GM18508 (cell line): ENCODE measurements around the gene KLHDC7B.

Experiments used
- ATAC-seq: cut with Tn5 transposase; IDR thresholded peaks from one replicate; pipeline ENCODE4 v1.9.1; 2021; ENCODE audit warnings: moderate number of reproducible peaks; ENCODE audit not compliant: insufficient read depth, unreplicated experiment

KLHDC7B gene

DNA sequence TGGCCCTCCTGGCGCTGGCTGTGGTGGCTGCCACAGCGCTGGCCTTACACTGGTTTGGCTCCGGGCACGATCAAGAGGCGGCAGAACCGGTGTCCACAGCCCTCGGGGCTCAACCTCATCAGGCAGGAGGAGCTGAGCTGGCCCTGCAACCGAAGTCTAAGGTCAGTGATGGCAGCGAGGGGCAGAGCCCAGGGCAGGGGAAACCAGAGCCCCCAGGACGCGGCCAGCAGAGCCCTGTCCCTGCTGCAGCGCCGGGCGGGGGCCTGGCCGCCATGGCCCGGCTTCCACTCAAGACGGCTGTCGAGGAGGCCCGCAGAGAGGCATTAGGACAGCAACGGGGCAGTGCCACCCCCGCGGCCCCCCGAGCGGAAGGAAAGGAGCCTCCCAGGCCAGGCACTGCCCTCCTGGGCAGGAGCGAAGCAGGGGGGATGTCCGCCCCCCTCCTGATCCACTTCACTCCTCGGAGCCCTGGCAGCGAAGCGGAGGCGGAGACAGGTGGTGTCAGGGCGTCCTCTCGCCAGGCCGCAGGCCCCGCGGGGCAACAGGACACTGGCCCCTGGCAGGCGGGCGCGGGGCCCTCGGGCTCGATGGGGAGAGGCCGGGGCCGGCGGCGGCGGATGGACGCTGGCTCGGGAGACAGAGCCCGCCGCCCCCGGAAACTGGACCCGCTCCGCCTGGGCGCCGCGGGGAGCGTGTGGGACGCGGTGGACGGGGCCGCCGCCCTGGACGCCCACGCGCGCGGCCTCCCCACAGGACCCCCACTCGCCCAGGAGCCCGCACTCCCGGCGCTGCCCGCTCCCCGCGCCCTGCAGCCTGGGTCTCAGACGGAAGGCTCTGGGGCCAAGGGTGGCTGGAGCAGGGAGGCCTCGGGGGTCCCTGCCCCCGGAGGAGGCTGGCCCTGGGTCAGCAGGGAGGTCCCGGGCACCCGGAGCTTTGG, 895 bp downstream of the KLHDC7B start:
- ATAC-seq: no peak

DNA sequence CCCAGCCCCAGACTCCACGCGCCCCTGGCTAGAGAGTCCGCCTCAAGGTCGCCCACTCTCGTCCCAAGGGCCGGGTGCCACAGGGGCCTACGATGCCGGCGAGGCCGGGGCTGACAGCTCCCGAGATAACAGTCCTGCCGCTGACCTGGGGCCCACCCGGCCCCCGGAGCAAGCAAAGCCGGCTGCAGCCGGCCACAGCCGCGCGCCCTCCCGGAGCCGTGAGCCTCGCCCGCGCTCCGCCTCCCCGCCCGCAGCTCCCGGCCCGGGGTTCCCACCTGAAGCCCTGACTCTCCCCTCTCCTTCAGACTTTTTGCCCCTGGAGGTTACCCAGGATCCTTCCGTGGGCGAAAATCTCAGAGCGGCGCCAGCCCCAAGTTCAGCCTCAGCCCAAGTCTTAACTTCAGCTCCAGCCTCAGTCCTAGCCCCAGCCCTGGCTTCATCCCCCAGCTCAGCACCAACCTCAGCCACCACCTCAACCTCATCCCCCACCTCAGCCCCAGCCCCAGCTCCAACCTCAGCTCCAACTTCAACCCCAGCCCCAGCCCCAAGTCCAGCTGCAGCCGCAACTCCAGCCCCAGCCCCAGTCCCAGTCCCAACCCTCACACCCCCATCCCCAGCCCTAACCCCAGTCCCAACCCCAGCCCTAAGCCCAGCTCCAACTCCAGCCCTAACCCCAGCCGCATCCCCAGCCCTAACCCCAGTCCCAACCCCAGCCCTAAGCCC, 1.7 kb downstream of the KLHDC7B start:
- no peak for ATAC-seq

DNA sequence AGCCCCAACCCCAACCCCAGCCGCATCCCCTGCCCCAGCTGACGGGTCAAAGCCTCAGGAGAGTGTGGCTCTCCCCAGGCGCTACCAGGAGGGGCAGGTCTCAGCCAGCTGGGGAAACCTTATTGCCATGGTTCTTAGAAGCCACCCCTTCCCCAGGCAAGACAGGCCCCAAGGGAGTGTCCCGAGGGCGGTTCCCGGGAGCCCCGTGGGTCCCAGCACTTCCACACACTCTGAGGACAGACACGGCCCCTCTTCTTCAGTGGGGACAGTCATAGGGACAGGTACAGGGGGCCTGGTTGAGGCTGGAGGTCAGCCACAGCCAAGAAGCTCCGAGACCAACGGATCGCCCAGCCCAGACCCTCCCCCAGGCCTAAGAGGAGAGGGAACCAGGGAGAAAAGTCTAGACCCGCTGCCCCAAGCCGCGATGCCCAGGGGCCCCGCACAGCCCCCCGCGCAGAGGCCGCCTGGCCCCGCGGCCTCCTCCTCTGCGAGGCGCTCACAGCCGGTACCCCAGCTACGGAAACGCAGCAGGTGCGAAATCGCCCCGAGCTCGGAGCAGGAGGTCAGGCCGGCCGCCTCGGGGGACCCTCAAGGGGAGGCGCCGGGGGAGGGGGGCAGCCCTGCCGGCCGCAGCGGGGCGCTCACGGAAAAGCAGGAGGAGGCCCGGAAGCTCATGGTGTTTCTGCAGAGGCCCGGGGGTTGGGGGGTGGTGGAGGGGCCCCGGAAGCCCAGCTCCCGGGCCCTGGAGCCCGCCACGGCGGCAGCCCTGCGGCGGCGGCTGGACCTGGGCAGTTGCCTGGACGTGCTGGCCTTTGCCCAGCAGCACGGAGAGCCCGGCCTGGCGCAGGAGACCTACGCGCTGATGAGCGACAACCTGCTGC, 2.6 kb downstream of the KLHDC7B start:
- ATAC-seq: no peak

DNA sequence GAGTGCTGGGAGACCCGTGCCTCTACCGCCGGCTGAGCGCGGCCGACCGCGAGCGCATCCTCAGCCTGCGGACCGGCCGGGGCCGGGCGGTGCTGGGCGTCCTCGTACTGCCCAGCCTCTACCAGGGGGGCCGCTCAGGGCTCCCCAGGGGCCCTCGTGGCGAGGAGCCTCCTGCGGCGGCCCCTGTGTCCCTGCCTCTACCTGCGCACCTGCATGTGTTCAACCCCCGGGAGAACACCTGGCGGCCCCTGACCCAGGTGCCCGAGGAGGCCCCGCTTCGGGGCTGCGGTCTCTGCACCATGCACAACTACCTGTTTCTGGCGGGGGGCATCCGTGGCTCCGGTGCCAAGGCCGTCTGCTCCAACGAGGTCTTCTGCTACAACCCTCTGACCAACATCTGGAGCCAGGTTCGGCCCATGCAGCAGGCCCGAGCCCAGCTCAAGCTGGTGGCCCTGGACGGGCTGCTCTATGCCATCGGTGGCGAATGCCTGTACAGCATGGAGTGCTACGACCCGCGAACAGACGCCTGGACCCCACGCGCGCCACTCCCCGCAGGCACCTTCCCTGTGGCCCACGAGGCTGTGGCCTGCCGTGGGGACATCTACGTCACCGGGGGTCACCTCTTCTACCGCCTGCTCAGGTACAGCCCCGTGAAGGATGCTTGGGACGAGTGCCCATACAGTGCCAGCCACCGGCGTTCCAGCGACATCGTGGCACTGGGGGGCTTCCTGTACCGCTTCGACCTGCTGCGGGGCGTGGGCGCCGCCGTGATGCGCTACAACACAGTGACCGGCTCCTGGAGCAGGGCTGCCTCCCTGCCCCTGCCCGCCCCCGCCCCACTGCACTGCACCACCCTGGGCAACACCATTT, 3.5 kb downstream of the KLHDC7B start:
- no peak for ATAC-seq

DNA sequence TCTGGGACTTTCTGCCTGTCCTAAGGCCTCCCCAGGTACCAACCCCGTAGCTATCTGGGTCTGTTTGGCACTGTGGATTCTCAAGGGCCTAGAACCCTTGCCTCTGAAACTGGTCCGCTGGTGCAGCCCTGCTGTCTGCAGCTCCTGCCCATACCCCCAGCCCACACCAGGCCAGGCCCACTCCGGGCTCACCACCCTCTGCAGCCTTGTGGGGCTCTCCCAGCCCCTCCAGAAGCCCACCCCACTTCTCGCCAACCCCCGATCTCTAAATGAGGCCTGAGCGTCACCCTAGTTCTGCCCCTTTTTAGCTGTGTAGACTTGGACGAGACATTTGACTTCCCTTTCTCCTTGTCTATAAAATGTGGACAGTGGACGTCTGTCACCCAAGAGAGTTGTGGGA, 4.7 kb downstream of the KLHDC7B start:
- no peak for ATAC-seq

DNA sequence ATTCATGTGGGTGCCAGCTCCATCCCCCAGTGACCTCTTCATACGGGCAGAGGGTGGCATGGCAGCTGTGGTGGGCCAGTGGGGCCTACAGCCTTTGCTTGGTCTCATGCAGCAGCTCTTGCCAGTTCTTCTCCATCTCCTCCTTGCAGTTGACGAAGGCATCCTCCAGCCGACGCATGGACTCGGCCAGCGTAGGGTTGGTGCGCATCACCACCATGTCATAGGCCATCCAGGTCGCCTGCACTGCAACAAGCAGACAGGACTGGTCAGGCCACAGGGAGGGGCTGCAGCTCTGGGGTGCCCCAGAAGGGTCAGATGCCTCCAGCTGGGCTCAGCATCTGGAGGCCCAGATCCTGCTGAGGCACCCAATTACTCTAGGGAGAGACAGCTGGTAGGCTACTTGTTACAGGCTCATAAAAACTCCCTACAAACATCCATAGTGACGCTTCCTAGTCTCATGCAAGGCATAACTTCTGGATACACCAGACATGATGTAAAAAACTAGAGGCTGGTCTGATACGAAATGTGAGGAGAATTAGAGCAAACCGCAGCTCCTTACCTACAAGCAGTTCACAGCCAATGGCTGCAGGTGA, 5.6 kb downstream of the KLHDC7B start:
- no peak for ATAC-seq

DNA sequence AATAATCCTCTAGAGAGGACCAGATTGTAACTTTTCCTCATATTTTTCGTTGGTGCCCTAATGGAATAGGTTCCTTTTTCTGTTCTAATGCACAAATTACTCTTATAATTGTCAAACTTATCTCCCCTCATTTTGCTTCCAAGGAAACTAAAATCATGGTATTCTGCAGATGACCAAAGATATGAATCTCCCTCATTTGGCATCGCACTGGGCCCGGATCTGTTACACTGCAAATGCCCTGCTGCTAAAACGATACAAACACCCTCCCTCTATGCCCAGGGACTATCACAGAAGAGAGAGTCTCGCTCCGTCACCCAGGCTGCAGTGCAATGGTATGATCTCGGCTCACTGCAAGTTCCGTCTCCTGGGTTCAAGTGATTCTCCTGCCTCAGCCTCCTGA, 7.6 kb downstream of the KLHDC7B start:
- ATAC-seq: no peak

DNA sequence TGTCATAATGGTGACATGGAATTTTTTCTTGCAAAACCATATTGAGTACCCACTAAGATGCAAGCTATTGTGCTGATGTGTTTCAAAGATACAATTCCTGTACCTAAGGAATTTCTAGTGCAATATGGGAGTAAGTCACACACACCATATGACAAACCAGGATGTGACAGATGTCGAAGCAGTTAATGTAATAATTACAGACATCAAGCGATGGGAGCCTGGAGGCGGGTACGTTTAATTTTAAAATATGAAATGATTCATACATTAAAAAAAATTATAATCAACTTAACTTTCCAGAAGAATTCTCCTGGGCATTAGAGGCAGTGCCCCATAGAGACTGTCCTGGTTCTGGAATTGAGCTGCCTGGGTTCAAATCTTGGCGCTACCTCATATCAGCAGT, 11.0 kb downstream of the KLHDC7B start:
- no peak for ATAC-seq

DNA sequence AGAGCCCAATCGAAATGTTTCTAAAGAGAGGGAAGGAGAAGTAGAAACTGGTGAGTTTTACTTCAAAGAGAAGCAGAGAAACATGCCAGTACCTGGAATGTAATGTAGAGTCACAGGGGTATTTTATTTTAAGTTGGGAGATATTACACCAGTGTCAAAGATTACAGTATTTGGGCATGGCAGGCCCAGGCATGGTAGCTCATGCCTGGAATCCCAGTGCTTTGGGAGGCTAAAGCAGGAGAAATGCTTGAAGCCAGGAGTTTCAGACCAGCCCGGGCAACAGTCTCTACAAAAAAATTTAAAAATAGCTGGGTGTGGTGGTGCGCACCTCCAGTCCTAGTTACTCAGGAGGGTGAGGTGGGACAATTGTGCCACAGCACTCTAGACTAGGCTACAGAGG, 14.3 kb downstream of the KLHDC7B start:
- ATAC-seq: no peak

DNA sequence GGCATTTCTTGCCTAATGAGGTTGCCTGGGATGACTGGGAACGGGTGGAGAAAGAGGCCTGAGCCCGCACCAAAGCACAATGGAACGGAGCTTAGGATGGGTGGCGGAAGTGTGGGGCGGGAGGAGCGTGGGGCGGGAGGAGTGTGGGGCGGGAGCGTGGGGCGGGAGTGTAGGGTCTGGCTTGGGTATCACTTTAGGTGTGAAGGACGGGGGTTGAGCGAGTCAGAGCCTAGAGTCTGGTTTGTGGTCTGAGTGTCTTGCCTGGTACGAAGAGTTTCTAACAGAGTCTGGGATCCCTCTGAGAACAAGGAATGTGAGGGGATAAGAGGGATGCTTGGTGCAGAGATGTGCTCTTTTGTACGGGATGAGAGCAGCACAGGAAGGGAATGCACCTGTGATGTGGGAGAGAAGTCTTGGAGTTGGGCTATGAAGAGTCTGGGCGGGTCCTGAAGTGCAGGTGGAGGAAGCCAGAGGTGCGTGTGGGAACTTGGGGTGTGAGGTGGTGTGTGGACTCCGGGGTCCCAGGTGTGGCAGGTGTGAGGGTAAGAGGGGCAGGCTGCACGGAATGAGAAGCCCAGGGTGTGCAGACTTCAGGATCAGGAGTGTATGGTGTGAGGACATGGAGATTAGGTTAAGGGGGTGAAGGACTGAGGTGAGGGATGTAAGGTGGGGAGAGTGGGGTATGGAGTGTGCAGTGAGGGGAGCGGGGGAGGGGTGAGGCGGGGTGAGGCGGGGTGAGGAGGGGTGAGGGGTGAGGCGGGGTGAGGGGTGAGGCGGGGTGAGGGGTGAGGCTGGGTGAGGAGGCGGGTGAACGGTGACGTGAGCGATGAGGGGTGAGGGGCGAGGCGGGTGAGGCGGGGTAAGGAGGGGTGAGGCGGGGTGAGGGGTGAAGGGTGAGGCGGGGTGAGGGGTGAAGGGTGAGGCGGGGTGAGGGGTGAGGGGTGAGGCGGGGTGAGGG, 16.0 kb downstream of the KLHDC7B start:
- ATAC-seq: no peak

DNA sequence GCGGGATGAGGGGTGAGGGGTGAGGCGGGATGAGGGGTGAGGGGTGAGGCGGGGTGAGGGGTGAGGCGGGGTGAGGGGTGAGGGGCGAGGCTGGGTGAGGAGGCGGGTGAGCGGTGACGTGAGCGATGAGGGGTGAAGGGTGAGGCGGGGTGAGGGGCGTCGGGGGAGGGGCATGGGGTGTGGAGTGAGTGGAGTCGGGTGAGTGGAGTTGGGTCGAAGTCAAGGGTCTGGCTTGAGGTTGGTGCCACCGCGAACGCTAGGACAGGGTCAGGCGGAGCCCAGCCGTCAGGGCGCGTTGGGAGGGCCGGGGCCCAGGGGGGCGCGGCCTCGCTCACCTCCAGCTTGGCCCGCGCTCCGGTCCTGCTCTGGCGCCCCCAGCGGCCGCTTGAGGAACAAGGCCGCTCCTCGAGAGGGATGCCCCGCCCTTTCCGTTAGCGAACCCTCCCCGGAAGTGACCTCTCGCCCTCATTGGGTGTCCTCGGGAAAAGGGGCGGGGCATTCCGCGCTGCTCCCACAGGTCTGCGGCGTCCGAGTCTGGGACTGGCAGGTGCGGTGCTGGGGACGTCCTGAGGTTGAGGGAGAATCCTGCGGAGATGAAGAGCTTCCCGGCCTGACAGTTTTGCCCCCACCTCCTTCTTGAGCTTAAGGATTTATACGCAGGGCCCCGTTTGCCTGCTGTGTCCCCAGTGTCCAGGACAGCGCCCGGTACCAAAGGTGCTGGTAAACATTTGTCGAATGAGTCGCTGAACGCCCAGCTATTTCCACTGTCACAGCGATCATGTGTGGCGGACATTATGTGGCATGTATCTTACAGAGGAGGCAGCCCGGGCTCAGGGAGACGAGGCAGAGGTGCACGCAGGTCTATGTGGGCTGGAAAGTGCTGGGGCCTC, 17.1 kb downstream of the KLHDC7B start, which contains the start of gene SYCE3:
Gene SYCE3, minus strand, starts transcription at position 397 of the 890 bp plus-strand sequence. CDS start 6,514 bp downstream, outside the sequence.
- peak; percentile 58 for ATAC-seq

DNA sequence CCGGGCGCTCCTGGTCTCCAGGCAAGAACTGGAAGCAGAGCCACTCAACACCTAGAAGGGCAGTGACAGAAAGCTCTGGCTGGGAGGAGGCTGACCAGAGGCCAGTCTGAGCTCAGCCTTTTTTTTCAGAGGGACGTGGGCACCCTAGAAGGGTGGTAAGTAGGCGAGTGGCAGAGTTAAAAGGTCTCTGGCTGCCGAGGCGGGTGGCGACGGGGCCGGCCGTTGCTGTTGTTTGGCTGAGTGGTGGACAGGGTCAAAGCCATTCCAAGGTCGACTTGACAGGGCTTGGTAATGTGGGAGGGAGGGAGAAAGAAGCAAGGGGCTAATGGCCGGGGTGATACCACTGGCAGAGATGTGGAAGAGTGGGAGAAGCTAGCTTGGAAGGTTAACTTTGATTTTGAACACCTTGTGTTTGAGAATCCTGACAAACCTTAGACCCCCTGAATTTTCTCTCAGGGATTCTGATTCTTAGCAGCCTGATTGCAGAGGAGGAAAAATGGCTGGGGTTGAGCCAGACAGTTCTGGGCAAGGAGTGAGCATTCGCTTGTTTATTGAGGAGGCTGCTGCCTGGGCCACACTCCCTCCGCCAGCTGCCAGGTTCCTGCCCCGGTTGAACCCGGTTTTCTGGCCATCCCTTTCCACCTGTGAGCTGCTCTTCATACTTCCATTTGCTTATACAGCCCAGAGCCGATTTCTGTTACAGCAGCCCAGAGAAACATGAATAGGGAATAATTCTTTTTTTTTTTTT, 17.9 kb downstream of the KLHDC7B start:
- no peak for ATAC-seq

DNA sequence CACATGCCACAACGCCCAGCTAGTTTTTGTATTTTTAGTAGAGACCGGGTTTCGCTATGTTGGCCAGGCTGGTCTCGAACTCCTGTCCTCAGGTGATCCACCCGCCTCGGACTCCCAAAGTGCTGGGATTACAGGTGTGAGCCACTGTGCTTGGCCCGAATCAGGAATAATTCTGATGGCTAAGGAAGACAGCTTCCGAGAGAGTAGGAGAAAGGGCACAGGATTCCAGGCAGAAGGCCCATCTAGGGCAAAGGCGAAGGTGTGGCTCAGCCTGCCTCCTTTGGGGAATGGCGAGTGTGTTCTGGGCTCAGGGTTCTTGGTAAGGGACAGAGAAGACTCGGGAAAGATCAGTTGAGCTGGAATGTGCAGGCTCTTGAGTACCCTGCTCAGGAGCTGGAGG, 18.6 kb downstream of the KLHDC7B start:
- ATAC-seq: no peak

DNA sequence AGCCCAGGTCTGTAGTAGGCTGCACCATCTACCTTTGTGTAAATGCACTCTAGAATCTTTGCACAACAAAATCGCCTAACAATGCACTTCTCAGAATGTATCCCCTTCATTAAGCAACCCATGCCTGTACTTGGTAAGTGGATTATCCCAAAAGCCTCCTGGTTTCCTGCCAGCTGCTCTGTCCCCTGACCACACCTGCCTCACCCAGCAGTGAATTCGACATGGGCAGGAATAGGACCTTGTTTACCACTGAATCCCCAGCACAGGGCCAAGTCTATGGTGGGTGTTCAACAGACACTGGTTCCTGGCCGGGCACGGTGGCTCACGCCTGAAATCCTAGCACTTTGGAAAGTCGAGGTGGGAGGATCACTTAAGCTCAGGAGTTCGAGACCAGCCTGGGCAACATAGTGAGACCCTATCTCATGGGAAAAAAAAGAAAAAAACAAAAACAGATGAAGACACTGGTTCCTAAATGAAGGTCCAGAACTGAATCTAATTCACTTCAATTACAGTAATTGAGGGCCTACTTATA, 22.1 kb downstream of the KLHDC7B start:
- ATAC-seq: no peak

DNA sequence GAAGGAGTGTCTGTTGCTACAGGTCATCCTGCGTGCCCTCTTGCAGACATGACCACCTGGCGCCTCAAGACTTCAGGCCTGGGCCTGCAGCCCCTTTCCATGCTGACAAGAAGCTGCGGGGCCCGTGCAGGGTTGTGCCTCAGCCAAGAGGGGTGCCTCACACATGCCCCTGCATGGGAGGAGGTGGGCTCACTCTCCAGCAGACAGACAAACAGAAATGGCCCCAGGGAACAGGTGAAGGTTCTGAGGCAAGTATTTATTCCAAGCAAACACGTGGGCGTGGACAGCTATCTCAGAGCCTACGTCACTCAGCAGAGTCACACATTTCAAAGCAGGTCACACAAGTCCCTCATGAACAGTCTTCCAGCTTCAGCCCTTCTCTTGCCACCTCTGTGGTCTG, 22.9 kb downstream of the KLHDC7B start:
- ATAC-seq: no peak

DNA sequence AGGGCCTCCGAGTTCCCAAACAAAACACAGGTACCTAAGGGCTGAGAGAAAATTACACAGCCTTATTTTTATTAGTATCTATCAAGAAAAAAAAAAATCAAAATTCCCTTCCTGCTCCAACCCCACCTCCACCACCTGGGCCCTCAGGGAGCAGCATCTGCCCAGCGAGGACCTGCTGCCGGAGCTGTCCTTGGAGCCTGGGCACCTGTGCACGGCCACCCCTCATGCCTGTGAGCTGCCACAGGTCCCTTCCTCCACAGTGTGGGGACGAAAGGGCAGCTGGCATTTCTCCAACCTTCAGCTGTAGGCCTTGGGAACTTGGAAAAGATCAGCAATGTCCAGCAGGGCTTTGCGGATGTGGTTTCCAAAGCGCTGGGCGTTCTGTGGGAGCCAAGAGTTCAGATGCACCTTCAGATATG, 23.4 kb downstream of the KLHDC7B start:
- ATAC-seq: no peak
